SK-N-SH (cell line): ENCODE results near the gene ASIC2.

ENCODE experiments used
- CTCF ChIP-seq: fragments of 200-600 bp; sonication (generic); IDR thresholded peaks from 2 replicates; pipeline ENCODE4 v1.6.1; 2017; ENCODE audit warnings: antibody characterized with exemption, mild to moderate bottlenecking, moderate library complexity
- EP300 ChIP-seq, 2 experiments: IDR thresholded peaks; 2 replicates each; pipeline versions ENCODE4 v1.4.0 to v1.6.1; 2012; ENCODE audit warnings: borderline replicate concordance in 1 of 2, low read depth in 1 of 2, low read length in 1 of 2
- EZH2phosphoT487 ChIP-seq: fragments of 200-600 bp; sonication (generic); IDR thresholded peaks from 2 replicates; pipeline ENCODE4 v1.6.1; 2017; ENCODE audit warnings: low read depth, mixed run types, mild to moderate bottlenecking, antibody characterized with exemption, moderate library complexity, borderline replicate concordance
- FOXM1 ChIP-seq: IDR thresholded peaks from 2 replicates; pipeline ENCODE4 v1.4.0; 2012; ENCODE audit warnings: low read depth, mild to moderate bottlenecking
- GABPA ChIP-seq: IDR thresholded peaks from 2 replicates; pipeline ENCODE4 v1.4.0; 2012; ENCODE audit warnings: low read depth, mild to moderate bottlenecking
- MAX ChIP-seq: IDR thresholded peaks from 2 replicates; pipeline ENCODE4 v1.4.0; 2012; ENCODE audit warnings: low read depth
- MXI1 ChIP-seq: IDR thresholded peaks from 2 replicates; pipeline ENCODE4 v1.6.1; 2012; ENCODE audit warnings: mild to moderate bottlenecking, low read depth, low read length, improper control_type of control experiment
- POLR2AphosphoS5 ChIP-seq: IDR thresholded peaks from 2 replicates; pipeline ENCODE4 v1.6.1; 2012; ENCODE audit warnings: low read depth, low read length
- SIN3A ChIP-seq: IDR thresholded peaks from 2 replicates; pipeline ENCODE4 v1.6.1; 2012; ENCODE audit warnings: low read depth, mild to moderate bottlenecking, low read length, moderate library complexity, borderline replicate concordance
- TAF1 ChIP-seq: IDR thresholded peaks from 2 replicates; pipeline ENCODE4 v1.6.1; 2012; ENCODE audit warnings: low read depth, mild to moderate bottlenecking, low read length, moderate library complexity, borderline replicate concordance

- TF ChIP-seq CTCF (no peak), MXI1 (no peak), POLR2AphosphoS5 (no peak), EP300 (IDR thresholded peaks at IDR 0.05; ENCODE audit: borderline replicate concordance in 1 of 2, low read depth in 1 of 2, low read length in 1 of 2) (no peak), GABPA (no peak), SIN3A (no peak), FOXM1 (no peak), MAX (no peak), EZH2phosphoT487 (no peak), TAF1 (no peak)
These were observed 35.0 kb upstream of the ASIC2 start for GRCh38 chr17:33328129-33328528.
